H1 (cell line): ENCODE results near the gene PHF13. TPM values are rescaled to one million over a fixed set of nuclear protein-coding genes. Genes with fewer than 3 reads are reported as not detected.

Experiments used
- CTCF ChIA-PET: fragments of 300-600 bp; sonication (Branson Sonifier 250); formaldehyde crosslinking; loops from one replicate; lab custom pipeline; 2021; ENCODE audit not compliant: partially characterized antibody; lab: Charles Lee
- POLR2A ChIA-PET: fragments of 300-600 bp; sonication (Branson Sonifier 250); formaldehyde crosslinking; loops from one replicate; lab custom pipeline; 2021; ENCODE audit warnings: inconsistent platforms; ENCODE audit not compliant: partially characterized antibody; lab: Charles Lee
- DNase-seq, 2 experiments: peaks; one replicate each; pipeline versions ENCODE4 v3.0.0 to v3.0.0-alpha.2; 2010 to 2022; ENCODE audit warnings: low spot score in 2 of 2, low read depth in 1 of 2, mixed read lengths in 1 of 2
- FAIRE-seq: peaks from 2 replicates; lab custom pipeline; 2011; peaks lifted over from hg19 to GRCh38; lab: Jason Lieb, UNC
- H2AFZ ChIP-seq: 2 replicates; pipeline ENCODE4 v1.8.1; 2012; ENCODE audit warnings: low read length, inconsistent platforms
- H2AK5ac ChIP-seq: 2 replicates; pipeline ENCODE4 v1.6.1; 2013; ENCODE audit warnings: low read depth, low read length
- H2BK120ac ChIP-seq: replicated peaks from 2 replicates; pipeline ENCODE3; 2013; ENCODE audit warnings: low read depth, low read length, inconsistent platforms
- H2BK12ac ChIP-seq: 2 replicates; pipeline ENCODE4 v1.6.1; 2013; ENCODE audit warnings: low read depth, low read length
- H2BK15ac ChIP-seq: 2 replicates; pipeline ENCODE4 v1.6.1; 2013; ENCODE audit warnings: low read length
- H2BK20ac ChIP-seq: 2 replicates; pipeline ENCODE4 v1.6.1; 2013; ENCODE audit warnings: low read length
- H2BK5ac ChIP-seq: 2 replicates; pipeline ENCODE4 v1.6.1; 2013; ENCODE audit warnings: low read depth, low read length
- H3K14ac ChIP-seq: 2 replicates; pipeline ENCODE4 v1.6.1; 2013; ENCODE audit warnings: inconsistent platforms; ENCODE audit not compliant: insufficient read length
- H3K18ac ChIP-seq: 2 replicates; pipeline ENCODE4 v1.6.1; 2013; ENCODE audit warnings: low read length; ENCODE audit errors: extremely low read depth
- H3K23ac ChIP-seq: 2 replicates; pipeline ENCODE4 v1.6.1; 2013; ENCODE audit warnings: inconsistent platforms; ENCODE audit not compliant: insufficient read length
- H3K23me2 ChIP-seq: 2 replicates; pipeline ENCODE4 v1.6.1; 2013; ENCODE audit warnings: low read depth, low read length
- H3K27ac ChIP-seq: 2 replicates; pipeline ENCODE4 v1.6.1; 2011; ENCODE audit warnings: low read depth, low read length, inconsistent platforms
- H3K27me3 ChIP-seq, 4 experiments: replicated peaks in 1 of 4; 1 replicate in 1 of 4; 2 replicates in 3 of 4; pipeline versions ENCODE4 v1.6.1 to v1.8.1; 2011 to 2013; ENCODE audit warnings: low read length in 3 of 4, mild to moderate bottlenecking in 3 of 4, inconsistent platforms in 2 of 4, mixed read lengths in 2 of 4, moderate library complexity in 1 of 4; ENCODE audit not compliant: control insufficient read depth in 3 of 4, insufficient read depth in 3 of 4; ENCODE audit errors: extremely low read depth in 1 of 4
- H3K36me3 ChIP-seq, 4 experiments: 2 replicates each; pipeline versions ENCODE4 v1.6.1 to v1.8.1; 2011 to 2013; ENCODE audit warnings: mild to moderate bottlenecking in 4 of 4, low read length in 3 of 4, moderate library complexity in 2 of 4, control low read depth in 1 of 4, inconsistent platforms in 1 of 4; ENCODE audit not compliant: insufficient read depth in 4 of 4, control insufficient read depth in 2 of 4
- H3K4ac ChIP-seq: replicated peaks from 2 replicates; pipeline ENCODE3; 2013; ENCODE audit warnings: low read length, low read depth, mixed read lengths, inconsistent platforms; ENCODE audit not compliant: insufficient read length
- H3K4me1 ChIP-seq, 4 experiments: replicated peaks in 1 of 4; 1 replicate in 1 of 4; 2 replicates in 3 of 4; pipeline versions ENCODE4 v1.6.1 to v1.8.1; 2011 to 2013; ENCODE audit warnings: low read length in 3 of 4, inconsistent platforms in 2 of 4, mixed read lengths in 1 of 4; ENCODE audit not compliant: insufficient read depth in 4 of 4, control insufficient read depth in 3 of 4
- H3K4me2 ChIP-seq, 2 experiments: 2 replicates each; pipeline versions ENCODE4 v1.6.1 to v1.8.1; 2011 to 2013; ENCODE audit warnings: low read depth in 2 of 2, low read length in 2 of 2, control low read depth in 1 of 2, inconsistent platforms in 1 of 2, mild to moderate bottlenecking in 1 of 2; ENCODE audit not compliant: insufficient read depth in 1 of 2
- H3K4me3 ChIP-seq, 4 experiments: fragments of 200-600, 300-600 bp in 1 of 4; sonication (generic), shearing (Covaris generic), sonication (Bioruptor Twin) in 1 of 4; 2 replicates each; pipeline versions ENCODE4 v1.5.1 to v1.8.1; 2011 to 2016; ENCODE audit warnings: low read length in 4 of 4, low read depth in 3 of 4, control low read depth in 2 of 4, inconsistent platforms in 2 of 4, mild to moderate bottlenecking in 2 of 4, mixed read lengths in 1 of 4, moderate library complexity in 1 of 4; ENCODE audit not compliant: insufficient read depth in 2 of 4; ENCODE audit errors: extremely low read depth in 1 of 4
- H3K56ac ChIP-seq: replicated peaks from 2 replicates; pipeline ENCODE3; 2013; ENCODE audit warnings: low read depth, mild to moderate bottlenecking, mixed read lengths, low read length, inconsistent platforms; ENCODE audit not compliant: insufficient read length
- H3K79me1 ChIP-seq: 2 replicates; pipeline ENCODE4 v1.6.1; 2013; ENCODE audit warnings: low read depth, low read length, control low read depth
- H3K79me2 ChIP-seq, 2 experiments: 2 replicates each; pipeline versions ENCODE4 v1.6.1 to v1.8.1; 2012 to 2013; ENCODE audit warnings: low read length in 2 of 2, mild to moderate bottlenecking in 2 of 2, inconsistent platforms in 1 of 2; ENCODE audit not compliant: insufficient read depth in 2 of 2, control insufficient read depth in 1 of 2
- H3K9ac ChIP-seq, 4 experiments: replicated peaks in 1 of 4; 1 replicate in 1 of 4; 2 replicates in 3 of 4; pipeline versions ENCODE4 v1.6.1 to v1.8.1; 2011 to 2013; ENCODE audit warnings: low read depth in 3 of 4, low read length in 3 of 4, control low read depth in 2 of 4, mild to moderate bottlenecking in 2 of 4, moderate library complexity in 2 of 4, inconsistent platforms in 1 of 4; ENCODE audit errors: extremely low read depth in 1 of 4
- H3K9me3 ChIP-seq, 2 experiments: 2 replicates each; pipeline versions ENCODE4 v1.6.1 to v1.8.1; 2012 to 2013; ENCODE audit warnings: mild to moderate bottlenecking in 2 of 2, moderate library complexity in 2 of 2, control low read depth in 1 of 2, inconsistent platforms in 1 of 2, low read depth in 1 of 2, low read length in 1 of 2, mixed read lengths in 1 of 2; ENCODE audit not compliant: insufficient read depth in 2 of 2
- H4K20me1 ChIP-seq, 2 experiments: replicated peaks in 1 of 2; 2 replicates each; pipeline versions ENCODE3 to v1.8.1; 2011 to 2013; ENCODE audit warnings: inconsistent platforms in 2 of 2, low read length in 2 of 2, mild to moderate bottlenecking in 1 of 2; ENCODE audit not compliant: insufficient read depth in 2 of 2, control insufficient read depth in 1 of 2
- H4K5ac ChIP-seq: 2 replicates; pipeline ENCODE4 v1.6.1; 2013; ENCODE audit warnings: low read length, low read depth, mixed read lengths, inconsistent platforms; ENCODE audit not compliant: insufficient read length
- H4K8ac ChIP-seq: 2 replicates; pipeline ENCODE4 v1.8.0; 2013; ENCODE audit warnings: mild to moderate bottlenecking, moderate library complexity, low read length, inconsistent platforms; ENCODE audit not compliant: insufficient read depth; ENCODE audit errors: extremely low read depth
- H4K91ac ChIP-seq: replicated peaks from 2 replicates; pipeline ENCODE3; 2013; ENCODE audit warnings: low read length, mixed read lengths, inconsistent platforms; ENCODE audit not compliant: insufficient read length
- BRCA1 ChIP-seq: IDR thresholded peaks from 2 replicates; pipeline ENCODE4 v1.6.1; 2012; ENCODE audit warnings: low read depth, low read length, improper control_type of control experiment
- EZH2 ChIP-seq: fragments of 200-600 bp; sonication (generic); IDR thresholded peaks from 2 replicates; pipeline ENCODE4 v1.7.1; 2012; ENCODE audit warnings: low read depth, mild to moderate bottlenecking, moderate library complexity, low read length, inconsistent platforms; ENCODE audit not compliant: severe bottlenecking
- PHF8 ChIP-seq: fragments of 200-600 bp; sonication (generic); conservative IDR thresholded peaks from 2 replicates; pipeline ENCODE4 v1.7.1; 2012; ENCODE audit warnings: low read depth, mild to moderate bottlenecking, inconsistent platforms, low read length, moderate library complexity
- RFX5 ChIP-seq: IDR thresholded peaks from 2 replicates; pipeline ENCODE4 v1.6.1; 2011; ENCODE audit warnings: low read depth, low read length, improper control_type of control experiment, borderline replicate concordance
- SAP30 ChIP-seq: fragments of 300-600 bp; sonication (generic); IDR thresholded peaks from 2 replicates; pipeline ENCODE4 v1.7.1; 2012; ENCODE audit warnings: low read length, moderate library complexity, mild to moderate bottlenecking, inconsistent platforms; ENCODE audit not compliant: insufficient read depth, insufficient replicate concordance
- TCF12 ChIP-seq: IDR thresholded peaks from 2 replicates; pipeline ENCODE4 v1.6.1; 2011; ENCODE audit warnings: low read depth, mild to moderate bottlenecking, low read length
- ZNF274 ChIP-seq: IDR thresholded peaks from 2 replicates; pipeline ENCODE4 v1.7.0; 2012; ENCODE audit warnings: low read length, borderline replicate concordance; ENCODE audit errors: extremely low read depth
- WGBS, 2 experiments: shearing (Covaris generic) in 1 of 2; methylation state at CpG; one replicate each; pipeline versions ENCODE4 v1.1.6 to v1.1.7; 2013 to 2015; ENCODE audit warnings: low lambda C conversion rate in 2 of 2, mixed read lengths in 2 of 2, inconsistent platforms in 1 of 2, low coverage in 1 of 2, missing lambda C conversion rate in 1 of 2; ENCODE audit not compliant: insufficient replicate concordance in 2 of 2, insufficient coverage in 1 of 2, insufficient read length in 1 of 2; ENCODE audit errors: extremely low coverage in 1 of 2, missing lambda C conversion rate in 1 of 2; 5-methylcytosine and 5-hydroxymethylcytosine counted together
- polyA plus RNA-seq, 7 experiments: library from polyadenylated mRNA; depleted of rRNA in 3 of 7; stranded (reverse) in 5 of 7; unstranded in 2 of 7; fragments of >200 nt in 5 of 7; fragments of 200-250 nt in 2 of 7; gene quantifications; 1 replicate in 5 of 7; 2 replicates in 1 of 7; 4 replicates in 1 of 7; pipeline versions ENCODE4 v1.2.1 to v1.2.3, GENCODE V29; 2011 to 2013; ENCODE audit warnings: missing spikeins in 2 of 7, mixed read lengths in 2 of 7
- total RNA-seq: library from RNA; stranded (reverse); fragmentation: NEBNext Ultra II Directional; extraction: Animal tissue kit (Norgen Biotek cat#: 25700); gene quantifications from 2 replicates; pipeline ENCODE4 v1.2.1, GENCODE V29; 2021
- TF ChIP-seq, protein P1 (sequence below): IDR thresholded peaks from 2 replicates; pipeline ENCODE4 v1.6.1; 2012; ENCODE audit warnings: inconsistent platforms

The PHF13 gene
- total and polyA plus RNA-seq, 2 of the 8 experiments (the other 6 are each of a cell fraction or from before 2014, with no cell fraction given): 11.7 to 39.6 TPM

DNA sequence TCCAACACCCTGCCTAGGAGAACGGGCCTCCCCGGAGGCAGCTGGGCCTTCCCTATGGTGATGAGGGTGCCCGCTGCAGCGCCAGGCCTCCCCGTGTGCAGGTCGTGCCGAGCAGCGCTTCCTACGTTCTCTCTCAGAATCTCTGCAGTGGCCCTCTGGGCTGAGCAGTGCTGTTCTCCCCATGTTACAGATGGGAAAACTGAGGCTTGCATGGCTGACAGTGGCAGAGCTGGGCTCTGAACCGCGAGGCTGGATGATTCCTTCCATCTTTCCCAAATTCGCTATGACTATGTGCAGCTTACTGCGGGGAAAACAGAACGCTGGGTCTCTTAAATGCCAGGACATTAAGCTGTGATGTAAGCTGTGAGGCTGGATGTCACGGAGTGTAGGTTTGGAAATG is 19.7 kb upstream of the PHF13 start:
- Histone ChIP-seq H3K4me3 (no peak overlapping the region), H4K20me1 (peaks cover 14 to 40% of the 10 kb centered on the region in 2 experiments), H3K27me3 (no peaks in the 10 kb centered on the region), H3K9me3 (no peaks in the 10 kb centered on the region), H4K91ac (no peak overlapping the region), H2AFZ (no peak overlapping the region), H3K23ac (no peak overlapping the region), H3K79me2 (peaks cover 0 to 20% of the 10 kb centered on the region in 2 experiments; a peak in 1 of 4 replicates), H2BK12ac (no peak overlapping the region)
- POLR2A ChIA-PET: interaction anchor here (0.7 to 17.4 kb wide), 2 partner anchors 6 to 13 kb away, joined by 3 to 196 read pairs; partner anchors contain the start of gene KLHL21
- no peak for FAIRE-seq
- TF ChIP-seq RFX5 (no peak), EZH2 (no peak), TCF12 (no peak), BRCA1 (no peak), ZNF274 (no peak), SAP30 (no peak), PHF8 (no peak)
- TF ChIP-seq, protein P1, sequence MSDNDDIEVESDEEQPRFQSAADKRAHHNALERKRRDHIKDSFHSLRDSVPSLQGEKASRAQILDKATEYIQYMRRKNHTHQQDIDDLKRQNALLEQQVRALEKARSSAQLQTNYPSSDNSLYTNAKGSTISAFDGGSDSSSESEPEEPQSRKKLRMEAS: no peak
- TF ChIP-seq, all 59 proteins: peak for 0
- H3K4me1 ChIP-seq: no peaks in the 10 kb centered on the region
- no peak overlapping the region for H3K27ac ChIP-seq
- no peak overlapping the region for H4K5ac ChIP-seq
- no peak overlapping the region for H3K4ac ChIP-seq
- H2BK120ac ChIP-seq: no peak overlapping the region
- no peaks in the 10 kb centered on the region for H3K23me2 ChIP-seq
- 96% methylated on average over 15 of the region's 15 CpGs; no CpG with 5 or more reads in 1 of the 2 experiments for WGBS, 2 experiments
- no peak overlapping the region; a peak in 2 of 7 replicates for H3K9ac ChIP-seq
- no peak overlapping the region for H2BK5ac ChIP-seq
- no peak for DNase-seq
- no peak overlapping the region for H4K8ac ChIP-seq
- H2BK15ac ChIP-seq: no peak overlapping the region
- H3K36me3 ChIP-seq: peaks cover 4 to 51% (median 32%) of the 10 kb centered on the region in 4 experiments
- CTCF ChIA-PET: interaction anchor here (0.7 to 1.7 kb wide), 5 partner anchors 12 to 122 kb away, joined by 3 to 4 read pairs (median 4); no protein-coding TSS in a partner anchor
- no peaks in the 10 kb centered on the region for H3K79me1 ChIP-seq
- H3K56ac ChIP-seq: no peak overlapping the region
- H3K4me2 ChIP-seq: no peak overlapping the region
- no peak overlapping the region for H3K14ac ChIP-seq
- no peak overlapping the region for H3K18ac ChIP-seq
- H2BK20ac ChIP-seq: no peak overlapping the region
- H2AK5ac ChIP-seq: no peak overlapping the region
